WTC11 (cell line): ENCODE measurements around the gene ALPI. TPM values are rescaled to one million over a fixed set of nuclear protein-coding genes. Genes with fewer than 3 reads are reported as not detected.

ENCODE experiments used
- ATAC-seq: fragments of 200-7000 bp; cut with Tn5 transposase; 2 replicates; pipeline ENCODE4 v1.10.0; 2021; ENCODE audit warnings: mild to moderate bottlenecking, moderate library complexity
- CTCF ChIA-PET: fragments of 300-600 bp; sonication (Branson Sonifier 250); formaldehyde crosslinking; loops from one replicate; lab custom pipeline; 2021; ENCODE audit warnings: antibody characterized with exemption; lab: Charles Lee
- POLR2A ChIA-PET: fragments of 350-600 bp; sonication (Branson Sonifier 250); formaldehyde crosslinking; loops from one replicate; lab custom pipeline; 2021; ENCODE audit warnings: antibody characterized with exemption; lab: Charles Lee
- DNase-seq: peaks from one replicate; pipeline ENCODE4 v3.0.0; 2021; ENCODE audit warnings: low spot score
- H3K27ac Mint-ChIP-seq: 2 replicates; pipeline ENCODE4 v1.8.0; 2021; ENCODE audit warnings: mixed read lengths
- H3K27me3 Mint-ChIP-seq: 2 replicates; pipeline ENCODE4 v1.8.0; 2021; ENCODE audit warnings: low read depth, mild to moderate bottlenecking, moderate library complexity, mixed read lengths
- H3K36me3 Mint-ChIP-seq: 2 replicates; pipeline ENCODE4 v1.8.0; 2021; ENCODE audit warnings: mixed read lengths
- H3K4me1 Mint-ChIP-seq: 2 replicates; pipeline ENCODE4 v1.8.0; 2022; ENCODE audit warnings: mixed read lengths
- H3K4me3 Mint-ChIP-seq: 2 replicates; pipeline ENCODE4 v1.8.0; 2021; ENCODE audit warnings: mild to moderate bottlenecking, moderate library complexity, mixed read lengths
- H3K9me3 Mint-ChIP-seq: 2 replicates; pipeline ENCODE4 v1.8.0; 2021; ENCODE audit warnings: mixed read lengths
- CTCF ChIP-seq: fragments of 200-600 bp; IDR thresholded peaks from 2 replicates; pipeline ENCODE4 v1.8.0; 2022; ENCODE audit warnings: antibody characterized with exemption
- ESRRA ChIP-seq: sonication (generic); formaldehyde crosslinking; IDR thresholded peaks from 2 replicates; pipeline ENCODE4 v1.8.1; 2022; ENCODE audit warnings: mild to moderate bottlenecking, missing genetic modification reagents, borderline replicate concordance
- MLX ChIP-seq: sonication (generic); formaldehyde crosslinking; IDR thresholded peaks from 2 replicates; pipeline ENCODE4 v1.8.1; 2023; ENCODE audit warnings: mild to moderate bottlenecking, missing genetic modification reagents, moderate library complexity
- NFATC4 ChIP-seq: fragments of 250-450 bp; sonication (Bioruptor Pico); IDR thresholded peaks from 2 replicates; pipeline ENCODE4 v1.9.0; 2021; ENCODE audit warnings: mild to moderate bottlenecking
- TEAD1 ChIP-seq: sonication (generic); formaldehyde crosslinking; IDR thresholded peaks from 2 replicates; pipeline ENCODE4 v1.8.0; 2022; ENCODE audit warnings: mild to moderate bottlenecking, missing genetic modification reagents
- total RNA-seq: library from RNA; stranded (reverse); gene quantifications from 3 replicates; pipeline ENCODE4 v1.2.3, GENCODE V29; 2021
- TF ChIP-seq, protein P1 (sequence below): sonication (generic); formaldehyde crosslinking; IDR thresholded peaks from 2 replicates; pipeline ENCODE4 v1.8.0; 2023; ENCODE audit warnings: mild to moderate bottlenecking, missing genetic modification reagents
- TF ChIP-seq, protein P2 (sequence below): sonication (generic); formaldehyde crosslinking; IDR thresholded peaks from 2 replicates; pipeline ENCODE4 v1.8.1; 2022; ENCODE audit warnings: missing genetic modification reagents, borderline replicate concordance

Gene ALPI
- total RNA-seq, 1 experiment from 2014 or later = not detected

DNA sequence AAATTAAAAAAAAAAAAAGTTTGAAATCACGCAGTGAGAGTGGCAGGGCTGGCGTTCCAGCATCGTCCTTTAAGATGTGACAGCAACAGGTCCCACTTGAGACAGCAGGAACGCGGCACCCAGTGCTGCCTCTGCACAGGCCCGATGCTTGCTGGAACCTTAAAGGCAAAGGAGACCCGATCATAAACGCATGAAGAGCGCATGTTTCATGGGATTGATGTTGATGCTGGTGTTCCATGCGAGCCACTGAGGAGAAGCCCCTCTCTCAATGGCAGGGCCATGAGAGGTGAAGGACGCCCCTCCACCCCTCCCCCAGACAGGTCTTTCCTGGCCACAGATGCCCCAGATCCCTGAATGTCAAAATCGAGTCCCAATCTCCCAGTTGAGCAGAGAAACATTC lies 17.9 kb upstream of the ALPI start:
- H3K9me3 Mint-ChIP-seq = no peaks in the 10 kb centered on the region
- H3K27ac Mint-ChIP-seq = no peak overlapping the region
- no peak for ATAC-seq
- no peak for DNase-seq
- H3K4me1 Mint-ChIP-seq = peaks cover 9% of the 10 kb centered on the region
- H3K27me3 Mint-ChIP-seq = peaks cover 3% of the 10 kb centered on the region; the same call in 1 of the 2 replicates
- H3K4me3 Mint-ChIP-seq = no peak overlapping the region
- ChIA-PET POLR2A (no interaction called here), CTCF (interaction anchor here (1.3 to 5.1 kb wide), 4 partner anchors 11 to 85 kb away, joined by 3 to 75 read pairs (median 4); partner anchors contain the start of gene ALPP)
- TF ChIP-seq NFATC4 (CRISPR knock-in tag) (no peak), ESRRA (CRISPR knock-in tag) (no peak), TEAD1 (CRISPR knock-in tag) (no peak), CTCF (no peak)
- TF ChIP-seq, protein P1, sequence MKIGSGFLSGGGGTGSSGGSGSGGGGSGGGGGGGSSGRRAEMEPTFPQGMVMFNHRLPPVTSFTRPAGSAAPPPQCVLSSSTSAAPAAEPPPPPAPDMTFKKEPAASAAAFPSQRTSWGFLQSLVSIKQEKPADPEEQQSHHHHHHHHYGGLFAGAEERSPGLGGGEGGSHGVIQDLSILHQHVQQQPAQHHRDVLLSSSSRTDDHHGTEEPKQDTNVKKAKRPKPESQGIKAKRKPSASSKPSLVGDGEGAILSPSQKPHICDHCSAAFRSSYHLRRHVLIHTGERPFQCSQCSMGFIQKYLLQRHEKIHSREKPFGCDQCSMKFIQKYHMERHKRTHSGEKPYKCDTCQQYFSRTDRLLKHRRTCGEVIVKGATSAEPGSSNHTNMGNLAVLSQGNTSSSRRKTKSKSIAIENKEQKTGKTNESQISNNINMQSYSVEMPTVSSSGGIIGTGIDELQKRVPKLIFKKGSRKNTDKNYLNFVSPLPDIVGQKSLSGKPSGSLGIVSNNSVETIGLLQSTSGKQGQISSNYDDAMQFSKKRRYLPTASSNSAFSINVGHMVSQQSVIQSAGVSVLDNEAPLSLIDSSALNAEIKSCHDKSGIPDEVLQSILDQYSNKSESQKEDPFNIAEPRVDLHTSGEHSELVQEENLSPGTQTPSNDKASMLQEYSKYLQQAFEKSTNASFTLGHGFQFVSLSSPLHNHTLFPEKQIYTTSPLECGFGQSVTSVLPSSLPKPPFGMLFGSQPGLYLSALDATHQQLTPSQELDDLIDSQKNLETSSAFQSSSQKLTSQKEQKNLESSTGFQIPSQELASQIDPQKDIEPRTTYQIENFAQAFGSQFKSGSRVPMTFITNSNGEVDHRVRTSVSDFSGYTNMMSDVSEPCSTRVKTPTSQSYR = no peak
- H3K36me3 Mint-ChIP-seq = no peaks in the 10 kb centered on the region

GRCh38 chr2:232438951-232439757 lies 16.8 kb upstream of the ALPI start:
- Mint-ChIP-seq H3K36me3 (no peaks in the 10 kb centered on the region), H3K27me3 (peaks cover 3% of the 10 kb centered on the region; the same call in 1 of the 2 replicates), H3K27ac (no peak overlapping the region), H3K4me3 (no peak overlapping the region), H3K9me3 (no peaks in the 10 kb centered on the region), H3K4me1 (peaks cover 6% of the 10 kb centered on the region)
- ChIA-PET POLR2A (no interaction called here), CTCF (interaction anchor here (0.5 to 2.1 kb wide), 37 partner anchors 9 to 539 kb away, joined by 3 to 61 read pairs (median 4); partner anchors contain the start of genes CHRNG and NPPC)
- DNase-seq (peak; percentile 80), ATAC-seq (peak; percentile 71)
- peak; percentile 59; the same call in 1 of the 2 replicates for TF ChIP-seq CTCF
- TF ChIP-seq, protein P2, sequence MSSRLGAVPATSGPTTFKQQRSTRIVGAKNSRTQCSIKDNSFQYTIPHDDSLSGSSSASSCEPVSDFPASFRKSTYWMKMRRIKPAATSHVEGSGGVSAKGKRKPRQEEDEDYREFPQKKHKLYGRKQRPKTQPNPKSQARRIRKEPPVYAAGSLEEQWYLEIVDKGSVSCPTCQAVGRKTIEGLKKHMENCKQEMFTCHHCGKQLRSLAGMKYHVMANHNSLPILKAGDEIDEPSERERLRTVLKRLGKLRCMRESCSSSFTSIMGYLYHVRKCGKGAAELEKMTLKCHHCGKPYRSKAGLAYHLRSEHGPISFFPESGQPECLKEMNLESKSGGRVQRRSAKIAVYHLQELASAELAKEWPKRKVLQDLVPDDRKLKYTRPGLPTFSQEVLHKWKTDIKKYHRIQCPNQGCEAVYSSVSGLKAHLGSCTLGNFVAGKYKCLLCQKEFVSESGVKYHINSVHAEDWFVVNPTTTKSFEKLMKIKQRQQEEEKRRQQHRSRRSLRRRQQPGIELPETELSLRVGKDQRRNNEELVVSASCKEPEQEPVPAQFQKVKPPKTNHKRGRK = no peak

DNA sequence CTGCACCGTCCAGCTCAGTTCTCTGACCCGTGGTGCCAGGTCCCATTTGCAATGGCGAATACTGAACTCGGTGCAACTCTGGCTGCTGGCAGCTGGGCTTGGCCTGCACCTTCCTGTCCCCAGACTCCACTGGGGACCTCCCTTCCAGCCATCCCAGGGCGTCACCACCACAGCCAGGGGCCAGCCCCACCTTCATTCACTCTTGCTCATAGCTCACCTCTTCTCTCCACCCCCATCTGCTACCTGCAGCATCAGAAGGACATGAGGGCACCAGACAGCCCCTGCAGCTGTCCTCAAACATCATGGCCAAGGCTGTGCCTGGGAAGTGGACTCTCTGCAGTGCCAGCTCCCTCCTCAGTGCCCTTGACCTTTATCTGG lies 16.2 kb upstream of the ALPI start:
- DNase-seq (no peak), ATAC-seq (no peak)
- Mint-ChIP-seq H3K4me3 (no peak overlapping the region), H3K4me1 (peaks cover 6% of the 10 kb centered on the region), H3K27me3 (peaks cover 3% of the 10 kb centered on the region; the same call in 1 of the 2 replicates), H3K27ac (no peak overlapping the region), H3K9me3 (no peaks in the 10 kb centered on the region), H3K36me3 (no peaks in the 10 kb centered on the region)
- ChIA-PET CTCF (interaction anchor here (0.6 to 2.1 kb wide), 35 partner anchors 8 to 540 kb away, joined by 3 to 61 read pairs (median 4); partner anchors contain the start of genes CHRNG and NPPC), POLR2A (no interaction called here)
- 0 out of 2 replicates have a peak, but pooled peaks have one; percentile 2 for TF ChIP-seq CTCF
- no peak for TF ChIP-seq MLX
